Forelimb muscle (tissue), 1 donor: ENCODE results near the gene TFF1. TPM values are rescaled to one million over a fixed set of nuclear protein-coding genes. Genes with fewer than 3 reads are reported as not detected.
"Not testable (repeated sequence)": the region's sequence is repeated elsewhere in the genome, so short reads cannot be mapped to it uniquely, and the experiment has no call there.

Experiments
- DNase-seq: peaks from one replicate; pipeline ENCODE4 v3.0.0-alpha.2; 2013; ENCODE audit warnings: low read depth
- polyA plus RNA-seq: library from polyadenylated mRNA; unstranded; fragments of 120-200 nt; gene quantifications from one replicate; pipeline ENCODE4 v1.2.1, GENCODE V29; 2013; ENCODE audit not compliant: insufficient read length

Gene TFF1
- not detected for polyA plus RNA-seq

GRCh38 chr21:42366292-42367010, at the start of gene TFF1:
TSS of gene TFF1 (minus strand) at chr21:42366535. CDS start at chr21:42366495, 40 bp downstream.
- no peak for DNase-seq

DNA sequence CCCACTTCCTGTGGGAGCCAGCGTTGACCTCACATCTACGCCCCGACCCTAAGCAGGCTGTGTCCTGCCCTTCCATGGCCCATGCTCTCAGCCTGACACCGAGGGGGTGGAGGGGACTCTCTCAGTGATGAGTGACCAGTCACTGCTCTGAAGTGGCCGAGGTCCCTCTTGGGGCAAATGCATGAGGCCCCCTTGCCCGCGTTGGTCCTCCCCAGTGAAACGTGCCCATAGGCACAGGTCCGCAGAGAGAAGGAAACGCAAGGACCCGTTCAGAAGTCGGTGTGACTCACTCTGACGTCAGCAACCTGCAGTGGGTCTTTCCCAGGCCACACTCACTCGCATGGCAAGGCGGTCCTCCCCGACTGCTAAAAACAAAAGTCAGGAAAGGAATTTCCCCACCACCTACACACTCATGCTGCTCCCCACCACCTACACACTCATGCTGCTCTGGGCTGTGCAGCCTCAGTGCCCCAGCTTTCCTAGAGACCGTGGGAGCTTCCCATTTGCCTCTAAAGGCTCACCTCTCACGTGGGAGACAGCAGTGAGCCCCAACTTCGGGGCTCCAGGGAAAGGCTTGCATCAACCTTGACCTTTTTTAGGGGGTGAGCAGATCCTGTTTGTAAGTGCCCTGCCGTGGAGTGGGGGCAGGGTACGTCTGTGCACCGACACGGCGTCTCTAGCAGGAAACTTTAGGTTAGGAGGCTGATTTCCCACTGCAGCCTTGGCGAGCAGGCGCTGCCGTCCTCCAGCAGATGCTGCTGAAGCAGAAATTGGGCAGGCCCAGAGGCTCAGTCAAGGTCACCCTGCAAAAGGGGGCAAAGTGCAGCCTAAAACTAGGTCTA, 48.8 kb upstream of the TFF1 start:
- DNase-seq: no peak

DNA sequence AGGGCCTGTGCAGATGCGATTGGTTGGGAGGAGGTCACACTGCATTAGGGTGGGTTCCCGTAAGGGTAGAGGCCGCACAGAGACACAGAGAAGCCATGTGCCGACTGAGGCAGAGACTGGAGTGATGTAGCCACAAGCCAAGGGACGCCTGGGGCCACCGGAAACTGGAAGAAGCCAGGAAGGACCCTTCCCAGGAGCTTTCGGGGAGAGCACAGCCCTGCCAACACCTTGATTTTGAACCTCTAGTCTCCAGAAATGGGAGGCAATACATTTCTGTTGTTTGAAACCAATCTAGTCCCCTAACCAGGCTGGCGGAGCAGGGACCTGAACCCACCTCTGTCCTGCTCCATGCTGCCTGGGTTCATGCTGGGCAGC, 48.2 kb upstream of the TFF1 start:
- DNase-seq: no peak

- no peak for DNase-seq
These were observed 47.7 kb upstream of the TFF1 start for GRCh38 chr21:42414066-42414465.

- no peak for DNase-seq
These were observed 47.2 kb upstream of the TFF1 start for GRCh38 chr21:42413500-42413899.

- DNase-seq: no peak
These were observed 46.8 kb upstream of the TFF1 start for GRCh38 chr21:42413093-42413492.

DNA sequence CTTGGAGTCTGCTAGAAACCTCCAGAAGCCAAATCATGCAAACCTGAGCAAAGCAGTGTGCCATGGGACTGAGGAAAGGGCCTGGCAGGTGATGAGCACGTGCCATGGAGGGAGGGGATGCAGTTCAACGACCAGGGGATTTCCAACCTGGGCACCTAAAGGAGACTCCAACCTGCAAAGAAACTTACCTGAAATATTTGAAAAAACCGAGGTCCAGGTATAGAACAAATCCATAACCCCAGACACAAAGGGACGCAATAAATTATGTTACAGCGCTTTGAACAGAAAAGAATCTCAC, 46.2 kb upstream of the TFF1 start:
- no peak for DNase-seq

GRCh38 chr21:42411891-42412635, 45.7 kb upstream of the TFF1 start:
- no peak for DNase-seq

GRCh38 chr21:42411197-42411869, 45.0 kb upstream of the TFF1 start:
- no peak for DNase-seq

GRCh38 chr21:42409366-42409765, 43.0 kb upstream of the TFF1 start:
- DNase-seq: no peak

DNA sequence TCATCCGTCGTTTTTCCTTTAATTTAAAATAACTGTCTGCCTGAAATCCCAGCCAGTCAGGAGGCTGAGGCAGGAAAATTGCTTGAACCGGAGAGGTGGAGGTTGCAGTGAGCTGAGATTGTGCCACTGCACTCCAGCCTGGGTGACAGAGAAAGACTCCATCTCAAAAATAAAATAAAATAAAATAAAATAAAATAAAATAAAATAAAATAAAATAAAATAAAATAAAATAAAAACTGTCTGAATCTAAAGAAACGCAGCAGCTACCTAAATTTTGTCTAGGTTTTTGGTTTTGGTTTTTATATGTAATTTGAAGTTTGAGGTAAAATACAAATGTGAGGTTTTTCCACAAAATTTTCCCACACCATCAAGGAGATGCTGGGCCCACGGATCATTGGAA, 42.4 kb upstream of the TFF1 start:
- not testable (repeated sequence) for DNase-seq

- DNase-seq: no peak
These were observed 41.1 kb upstream of the TFF1 start for GRCh38 chr21:42407476-42407875.

GRCh38 chr21:42406866-42407265, 40.5 kb upstream of the TFF1 start:
- DNase-seq: no peak

DNA sequence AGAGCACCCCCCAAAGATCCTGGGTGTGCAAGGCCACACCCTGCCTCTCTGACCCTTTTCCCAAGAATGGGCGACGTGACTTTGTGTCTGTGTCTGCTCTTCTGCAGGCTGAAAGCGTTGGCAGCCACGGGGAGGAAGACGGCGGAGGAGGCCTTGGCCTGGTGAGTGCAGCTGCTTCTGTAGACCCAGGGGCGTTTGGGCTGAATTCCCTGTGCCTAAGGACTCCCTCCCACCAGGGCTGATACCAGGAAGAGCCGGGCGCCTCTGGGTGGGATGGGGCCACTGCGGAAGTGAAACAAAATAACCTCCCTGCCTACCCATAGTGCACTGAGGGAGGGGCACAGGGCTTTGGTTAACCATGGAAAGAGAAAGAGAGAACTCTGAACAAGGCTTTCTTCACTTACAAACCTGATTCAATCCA, 39.9 kb upstream of the TFF1 start:
- DNase-seq: no peak

DNA sequence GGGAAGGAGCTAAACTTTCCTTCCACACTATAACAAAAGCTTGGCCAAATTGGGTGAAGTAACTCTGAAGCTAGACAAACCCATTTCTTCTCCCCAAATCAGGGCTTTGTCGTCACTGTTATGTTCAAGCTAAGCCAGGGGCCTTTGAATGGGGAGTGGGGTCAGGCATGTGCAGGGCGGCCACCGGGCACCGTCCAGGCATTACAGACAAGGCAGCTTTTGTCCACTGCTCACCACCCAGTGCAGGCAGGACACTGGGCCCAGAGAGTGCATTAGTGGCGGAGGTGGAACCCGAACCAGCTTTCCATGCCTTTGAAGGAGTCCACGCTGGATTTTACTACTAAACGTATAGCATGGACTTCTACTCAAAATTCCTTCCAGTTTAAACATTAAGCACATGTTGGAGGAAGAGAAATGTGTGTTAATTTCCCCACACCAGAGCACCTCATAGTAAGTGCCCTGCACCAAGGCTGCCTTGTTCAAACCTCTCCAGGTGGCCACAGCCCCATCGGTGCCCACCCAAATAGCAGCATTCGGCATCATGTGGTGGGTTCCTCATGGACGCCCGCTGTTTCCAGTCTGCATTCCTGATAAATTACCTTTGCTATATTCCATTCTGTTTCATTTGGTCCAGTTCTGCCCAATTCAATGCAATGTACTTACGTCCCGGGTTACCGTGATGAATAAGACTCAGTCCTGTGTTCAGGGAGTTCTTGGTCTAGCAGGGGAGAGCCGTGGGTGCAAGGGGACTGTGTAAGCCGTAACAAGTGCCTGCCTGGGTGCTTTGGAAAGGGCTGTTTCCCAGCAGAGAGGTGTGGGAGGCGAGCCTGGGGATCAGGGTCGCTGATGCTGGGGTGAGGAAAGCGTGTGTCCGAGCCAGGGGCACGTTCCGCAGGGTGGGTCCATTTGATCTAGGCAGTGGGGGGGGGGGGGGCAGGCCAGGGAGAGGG, 39.0 kb upstream of the TFF1 start:
- DNase-seq: no peak

DNA sequence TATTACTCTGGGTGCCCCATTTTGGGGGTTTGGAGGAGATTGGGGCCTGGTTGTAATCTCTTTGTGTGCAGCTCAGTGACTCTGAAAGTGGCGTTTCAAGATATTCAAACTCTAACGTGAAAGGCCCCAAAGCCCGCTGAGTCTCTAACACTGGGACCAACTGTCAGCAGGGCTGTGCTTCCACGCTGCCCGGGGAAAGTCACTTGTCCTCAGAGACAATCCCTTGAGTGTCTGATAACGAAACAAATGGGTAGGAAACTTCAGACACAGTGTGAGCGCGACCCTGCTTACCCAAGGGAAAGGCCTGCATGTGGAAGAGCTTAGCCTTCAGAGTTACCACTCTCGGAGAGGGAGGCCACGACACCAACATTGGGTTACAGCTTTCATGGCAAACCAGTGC, 38.2 kb upstream of the TFF1 start:
- DNase-seq: no peak

GRCh38 chr21:42403611-42404231, 37.4 kb upstream of the TFF1 start, which contains the start of gene UBASH3A:
TSS of gene UBASH3A (plus strand) at chr21:42403902. CDS start at chr21:42403946, 44 bp downstream.
- DNase-seq: no peak

GRCh38 chr21:42401820-42402251, 35.5 kb upstream of the TFF1 start:
- DNase-seq: no peak

DNA sequence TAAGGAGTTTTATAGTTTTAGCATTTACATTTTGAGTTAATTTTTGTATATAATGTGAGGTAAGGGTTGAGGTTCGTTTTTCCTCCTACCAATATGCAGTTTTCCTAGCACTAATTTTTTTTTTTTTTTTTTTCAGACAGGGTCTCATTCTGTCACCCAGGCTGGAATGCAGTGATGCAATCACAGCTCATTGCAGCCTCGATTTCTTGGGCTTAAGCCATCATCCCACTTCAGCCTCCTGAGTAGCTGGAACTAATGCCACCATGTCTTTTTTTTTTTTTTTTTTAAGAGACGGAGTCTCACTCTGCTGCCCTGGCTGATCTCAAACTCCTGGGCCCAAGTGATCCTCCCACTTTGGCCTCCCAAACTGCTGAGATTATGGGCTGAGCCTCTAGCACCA, 34.8 kb upstream of the TFF1 start:
- DNase-seq: no peak

GRCh38 chr21:42400525-42400924, 34.2 kb upstream of the TFF1 start:
- DNase-seq: no peak
